ENCODE results near the gene IGFBP2. TPM values are rescaled to one million over a fixed set of nuclear protein-coding genes. Genes with fewer than 3 reads are reported as not detected.

IGFBP2 gene
- total RNA-seq, 1 donor from 2014 or later, result not detected

DNA sequence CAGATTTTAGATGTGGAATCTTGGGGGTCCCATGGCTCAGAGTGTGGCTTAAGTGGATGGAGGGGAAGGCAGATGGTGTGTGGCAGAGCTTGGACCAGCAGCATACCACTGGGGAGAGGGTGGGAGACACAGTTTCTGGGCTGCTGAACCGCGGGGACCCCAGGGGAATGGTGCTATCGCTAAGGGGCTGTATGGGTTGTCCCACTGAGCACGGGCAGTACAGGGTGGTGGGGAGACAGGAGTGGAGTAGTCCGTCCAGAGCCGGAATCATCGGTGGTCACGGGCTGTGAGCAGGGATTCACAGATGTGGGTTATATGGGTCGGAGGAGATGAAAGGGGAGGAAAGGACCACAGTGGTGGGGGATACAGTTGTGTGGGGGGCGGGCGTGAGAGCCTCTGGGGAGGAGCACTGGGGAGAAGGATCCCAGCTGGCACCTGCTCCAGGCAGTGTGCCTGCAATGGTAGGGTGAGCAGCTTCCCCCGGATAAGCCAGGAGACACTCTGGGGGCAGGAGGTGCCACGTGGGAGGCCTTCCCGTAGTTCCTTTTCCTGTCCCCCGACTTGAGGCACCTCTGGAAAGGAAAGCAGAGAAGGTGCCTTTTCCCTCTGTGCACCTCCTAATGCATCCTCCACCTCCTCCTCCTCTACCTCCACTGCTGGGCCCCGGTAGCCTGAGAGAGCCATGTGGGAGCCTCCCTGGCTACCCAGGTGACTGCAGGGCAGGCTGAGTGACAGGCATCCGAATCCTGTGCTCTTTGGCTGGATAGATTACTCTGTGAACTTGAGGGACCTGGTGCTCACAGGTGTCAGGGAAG, 37.3 kb downstream of the IGFBP2 start:
- Mint-ChIP-seq H3K9me3 (no peaks in the 10 kb centered on the region), H3K4me3 (no peak overlapping the region)

DNA sequence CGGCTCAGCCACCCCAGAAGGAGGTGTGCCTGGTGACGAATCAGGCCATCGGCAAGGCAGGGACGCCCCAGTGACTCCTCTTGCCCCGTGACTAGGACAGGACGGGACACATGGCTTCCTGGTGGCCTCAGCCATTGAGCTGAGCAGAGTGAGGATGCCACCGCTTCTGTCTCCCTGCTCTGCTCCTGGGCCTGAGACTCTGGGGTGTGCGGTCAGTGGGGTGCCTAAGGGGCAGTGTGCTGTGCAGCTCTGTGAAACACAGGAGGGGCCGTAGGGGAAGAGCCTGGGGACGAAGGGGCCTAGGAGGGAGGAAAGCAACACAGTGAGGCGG, 37.8 kb downstream of the IGFBP2 start:
- ChIA-PET POLR2A (no interaction called here), CTCF (no interaction called here)
- H3K27me3 Mint-ChIP-seq, result peaks cover 31% of the 10 kb centered on the region
- intact Hi-C loops (cut with micrococcal nuclease), result no loop called here
- no peaks in the 10 kb centered on the region for H3K36me3 Mint-ChIP-seq (ENCODE audit: low read depth)
- H3K4me1 Mint-ChIP-seq, result no peaks in the 10 kb centered on the region
- no peak for ATAC-seq (ENCODE audit: low read depth)
- no peak overlapping the region for H3K27ac Mint-ChIP-seq
- TF ChIP-seq, protein P1, sequence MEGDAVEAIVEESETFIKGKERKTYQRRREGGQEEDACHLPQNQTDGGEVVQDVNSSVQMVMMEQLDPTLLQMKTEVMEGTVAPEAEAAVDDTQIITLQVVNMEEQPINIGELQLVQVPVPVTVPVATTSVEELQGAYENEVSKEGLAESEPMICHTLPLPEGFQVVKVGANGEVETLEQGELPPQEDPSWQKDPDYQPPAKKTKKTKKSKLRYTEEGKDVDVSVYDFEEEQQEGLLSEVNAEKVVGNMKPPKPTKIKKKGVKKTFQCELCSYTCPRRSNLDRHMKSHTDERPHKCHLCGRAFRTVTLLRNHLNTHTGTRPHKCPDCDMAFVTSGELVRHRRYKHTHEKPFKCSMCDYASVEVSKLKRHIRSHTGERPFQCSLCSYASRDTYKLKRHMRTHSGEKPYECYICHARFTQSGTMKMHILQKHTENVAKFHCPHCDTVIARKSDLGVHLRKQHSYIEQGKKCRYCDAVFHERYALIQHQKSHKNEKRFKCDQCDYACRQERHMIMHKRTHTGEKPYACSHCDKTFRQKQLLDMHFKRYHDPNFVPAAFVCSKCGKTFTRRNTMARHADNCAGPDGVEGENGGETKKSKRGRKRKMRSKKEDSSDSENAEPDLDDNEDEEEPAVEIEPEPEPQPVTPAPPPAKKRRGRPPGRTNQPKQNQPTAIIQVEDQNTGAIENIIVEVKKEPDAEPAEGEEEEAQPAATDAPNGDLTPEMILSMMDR (IDR thresholded peaks at IDR 0.05), result no peak
- H3K4me3 Mint-ChIP-seq, result no peak overlapping the region
- no peak for DNase-seq
- no peaks in the 10 kb centered on the region for H3K9me3 Mint-ChIP-seq

More for the DNA sequence above, 37.3 kb downstream of the IGFBP2 start:
- H3K36me3 Mint-ChIP-seq (ENCODE audit: low read depth), result no peaks in the 10 kb centered on the region
- intact Hi-C loops (cut with micrococcal nuclease), result no loop called here
- no peak overlapping the region for H3K27ac Mint-ChIP-seq
- H3K27me3 Mint-ChIP-seq, result peaks cover 31% of the 10 kb centered on the region
- DNase-seq (no peak), ATAC-seq (ENCODE audit: low read depth) (no peak)
- no peaks in the 10 kb centered on the region for H3K4me1 Mint-ChIP-seq
- ChIA-PET POLR2A (no interaction called here), CTCF (no interaction called here)
- TF ChIP-seq, protein P1 (IDR thresholded peaks at IDR 0.05), result no peak

DNA sequence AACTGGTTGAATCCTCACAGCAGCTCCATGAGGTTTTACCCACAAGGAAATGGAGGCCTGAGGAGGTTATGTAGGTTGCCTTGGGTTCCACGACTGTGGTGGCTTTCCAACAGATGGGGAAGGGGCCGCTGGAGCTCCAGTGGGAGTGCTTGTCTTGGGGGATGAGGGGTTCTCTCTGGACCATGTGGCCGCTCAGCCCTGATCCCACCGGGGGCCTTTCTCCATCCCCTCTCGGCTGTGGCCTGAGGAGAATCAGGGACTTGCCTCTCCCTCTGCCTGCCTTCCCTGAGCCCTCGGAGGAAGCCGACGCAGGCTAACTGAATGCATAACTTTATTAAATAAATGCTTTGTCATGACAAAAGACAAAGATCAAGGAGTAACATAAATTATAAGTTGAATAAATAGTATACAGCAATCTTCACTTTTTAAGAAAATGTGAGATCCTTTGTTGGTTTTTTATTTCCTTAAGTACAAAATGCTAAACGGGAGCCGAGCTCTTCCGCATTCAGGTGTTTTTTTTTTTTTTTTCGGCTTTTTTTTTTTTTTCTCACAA, 38.6 kb downstream of the IGFBP2 start:
- ATAC-seq (ENCODE audit: low read depth) (no peak), DNase-seq (no peak)
- no peak overlapping the region for H3K4me3 Mint-ChIP-seq
- peaks cover 34% of the 10 kb centered on the region for H3K27me3 Mint-ChIP-seq
- H3K9me3 Mint-ChIP-seq, result no peaks in the 10 kb centered on the region
- no peaks in the 10 kb centered on the region for H3K4me1 Mint-ChIP-seq
- no peak overlapping the region for H3K27ac Mint-ChIP-seq
- intact Hi-C loops (cut with micrococcal nuclease), result no loop called here
- TF ChIP-seq, protein P1 (IDR thresholded peaks at IDR 0.05), result no peak
- POLR2A ChIA-PET, result no interaction called here
- CTCF ChIA-PET, result no interaction called here
- H3K36me3 Mint-ChIP-seq (ENCODE audit: low read depth), result no peaks in the 10 kb centered on the region

DNA sequence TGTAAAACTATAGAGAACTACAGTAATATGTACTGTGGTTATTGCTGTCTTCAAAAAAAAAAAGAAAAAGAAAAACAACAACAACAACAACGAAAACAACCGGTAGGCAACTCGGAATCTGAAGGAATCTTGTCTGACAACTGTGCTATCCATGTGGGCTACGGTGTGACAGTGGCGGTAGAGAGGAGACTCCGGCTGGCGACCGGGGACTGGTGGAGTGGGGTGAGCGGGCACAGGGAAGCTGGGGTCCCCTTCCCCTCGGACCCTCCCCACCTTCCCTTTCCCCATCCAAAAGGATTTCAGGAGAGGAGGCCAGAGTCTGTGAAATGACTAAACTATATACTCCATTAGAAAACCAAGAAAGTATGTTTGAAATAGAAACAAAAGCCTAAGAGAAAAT, 39.2 kb downstream of the IGFBP2 start:
- no peak overlapping the region for H3K4me3 Mint-ChIP-seq
- no peak overlapping the region for H3K27ac Mint-ChIP-seq
- H3K27me3 Mint-ChIP-seq, result peaks cover 34% of the 10 kb centered on the region
- H3K4me1 Mint-ChIP-seq, result no peaks in the 10 kb centered on the region
- ChIA-PET CTCF (no interaction called here), POLR2A (no interaction called here)
- no peak for DNase-seq
- no peaks in the 10 kb centered on the region for H3K9me3 Mint-ChIP-seq
- intact Hi-C loops (cut with micrococcal nuclease), result no loop called here
- TF ChIP-seq, protein P1 (IDR thresholded peaks at IDR 0.05), result no peak
- ATAC-seq (ENCODE audit: low read depth), result no peak
- no peaks in the 10 kb centered on the region for H3K36me3 Mint-ChIP-seq (ENCODE audit: low read depth)

DNA sequence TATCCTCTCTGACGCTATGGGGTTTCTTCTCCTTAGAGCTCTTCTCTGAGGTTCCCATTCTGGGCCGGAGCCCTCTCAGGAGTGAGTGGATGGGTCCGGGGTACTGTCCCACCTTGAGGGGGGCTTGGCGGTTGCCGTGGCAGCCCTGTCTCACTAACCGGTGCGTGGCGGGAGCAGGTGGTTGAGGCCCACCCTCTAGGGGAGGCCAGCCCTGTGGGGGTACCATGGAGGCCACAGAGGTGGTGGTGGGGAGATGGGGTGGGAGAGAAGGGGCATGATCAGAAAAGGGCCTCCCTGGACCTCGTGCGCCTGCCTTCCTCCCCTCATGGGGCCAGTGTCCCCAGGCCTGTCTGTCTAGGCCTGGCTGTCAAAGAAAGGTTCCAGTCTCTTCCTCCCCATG, 39.8 kb downstream of the IGFBP2 start:
- H3K27me3 Mint-ChIP-seq, result peaks cover 31% of the 10 kb centered on the region
- H3K4me3 Mint-ChIP-seq, result no peak overlapping the region
- CTCF ChIA-PET, result no interaction called here
- H3K27ac Mint-ChIP-seq, result no peak overlapping the region
- H3K9me3 Mint-ChIP-seq, result no peaks in the 10 kb centered on the region
- no peaks in the 10 kb centered on the region for H3K36me3 Mint-ChIP-seq (ENCODE audit: low read depth)
- H3K4me1 Mint-ChIP-seq, result no peaks in the 10 kb centered on the region
- POLR2A ChIA-PET, result no interaction called here
- DNase-seq (no peak), ATAC-seq (ENCODE audit: low read depth) (no peak)
- intact Hi-C loops (cut with micrococcal nuclease), result no loop called here
- TF ChIP-seq, protein P1 (IDR thresholded peaks at IDR 0.05), result no peak

Measured in activated B cell treated with CpG ODN at 0.5 μM for 24 hours (primary cell).